K562 (cell line): Measurements from ENCODE around the gene RRAD. TPM values are rescaled to one million over a fixed set of nuclear protein-coding genes. Genes with fewer than 3 reads are reported as not detected.

Experiments
- ARNT ChIP-seq, 2 experiments: fragments of 450-650 bp; IDR thresholded peaks; 2 replicates each; pipeline ENCODE4 v1.6.1; 2016; ENCODE audit warnings: mild to moderate bottlenecking in 1 of 2
- COPS2 ChIP-seq: fragments of 450-650 bp; conservative IDR thresholded peaks from 2 replicates; pipeline ENCODE4 v1.6.1; 2016; ENCODE audit warnings: mild to moderate bottlenecking, moderate library complexity
- CTCF ChIP-seq, 3 experiments: IDR thresholded peaks in 2 of 3; conservative IDR thresholded peaks in 1 of 3; 2 replicates each; pipeline ENCODE4 v1.5.1; 2011 to 2012; ENCODE audit warnings: low read length in 3 of 3, mild to moderate bottlenecking in 3 of 3, control low read depth in 2 of 3, improper control_type of control experiment in 1 of 3, inconsistent platforms in 1 of 3, low read depth in 1 of 3, mixed read lengths in 1 of 3, moderate library complexity in 1 of 3; ENCODE audit not compliant: insufficient read depth in 2 of 3
- ETV6 ChIP-seq, 3 experiments: fragments of 150-350 bp in 1 of 3; sonication (generic) in 1 of 3; formaldehyde crosslinking in 1 of 3; IDR thresholded peaks; 2 replicates each; pipeline versions ENCODE4 v1.6.1 to v1.8.0; 2014 to 2022; ENCODE audit warnings: borderline replicate concordance in 2 of 3, low read depth in 2 of 3, antibody characterized with exemption in 1 of 3, low read length in 1 of 3, mild to moderate bottlenecking in 1 of 3, missing genetic modification reagents in 1 of 3
- KLF10 ChIP-seq: fragments of 250-450 bp; sonication (Bioruptor Pico); IDR thresholded peaks from 2 replicates; pipeline ENCODE4 v1.6.1; 2021; ENCODE audit warnings: matching md5 sums
- MTA3 ChIP-seq: fragments of 450-650 bp; formaldehyde crosslinking; IDR thresholded peaks from 2 replicates; pipeline ENCODE4 v1.6.1; 2017; ENCODE audit warnings: mild to moderate bottlenecking, borderline replicate concordance
- RB1 ChIP-seq: fragments of 450-650 bp; IDR thresholded peaks from 2 replicates; pipeline ENCODE4 v1.6.1; 2017; ENCODE audit warnings: low read depth, mild to moderate bottlenecking
- RBBP5 ChIP-seq: fragments of 200-600 bp; sonication (generic); IDR thresholded peaks from 2 replicates; pipeline ENCODE4 v1.6.1; 2012; ENCODE audit warnings: borderline replicate concordance, mild to moderate bottlenecking, low read length, control low read depth, inconsistent platforms; ENCODE audit not compliant: insufficient read depth, poor library complexity, severe bottlenecking
- SFPQ ChIP-seq: fragments of 200-400 bp; formaldehyde crosslinking; IDR thresholded peaks from 2 replicates; pipeline ENCODE4 v1.6.1; 2017; ENCODE audit warnings: mild to moderate bottlenecking, low read depth, low read length, moderate library complexity
- TBL1XR1 ChIP-seq, 2 experiments: IDR thresholded peaks; 2 replicates each; pipeline ENCODE4 v1.6.1; 2012; ENCODE audit warnings: improper control_type of control experiment in 2 of 2, low read length in 2 of 2, mild to moderate bottlenecking in 1 of 2
- TCF3 ChIP-seq: sonication (generic); formaldehyde crosslinking; IDR thresholded peaks from 2 replicates; pipeline ENCODE4 v1.4.0; 2020; ENCODE audit warnings: mild to moderate bottlenecking, missing genetic modification reagents
- THRA ChIP-seq: fragments of 450-650 bp; IDR thresholded peaks from 2 replicates; pipeline ENCODE4 v1.6.1; 2017; ENCODE audit warnings: mild to moderate bottlenecking, moderate library complexity
- XRCC5 ChIP-seq: fragments of 200-400 bp; formaldehyde crosslinking; IDR thresholded peaks from 2 replicates; pipeline ENCODE4 v1.6.1; 2017; ENCODE audit warnings: low read depth, mild to moderate bottlenecking, low read length
- ZFX ChIP-seq: sonication (generic); formaldehyde crosslinking; IDR thresholded peaks from 2 replicates; pipeline ENCODE4 v1.8.0; 2022; ENCODE audit warnings: mild to moderate bottlenecking, missing genetic modification reagents, moderate library complexity
- ZNF449 ChIP-seq: fragments of 250-450 bp; sonication (Bioruptor Pico); IDR thresholded peaks from 2 replicates; pipeline ENCODE4 v1.8.0; 2022; ENCODE audit warnings: moderate library complexity, mild to moderate bottlenecking, inconsistent platforms
- ZNF511 ChIP-seq: sonication (generic); formaldehyde crosslinking; IDR thresholded peaks from 2 replicates; pipeline ENCODE4 v1.8.0; 2022; ENCODE audit warnings: mild to moderate bottlenecking, missing genetic modification reagents
- ZNF740 ChIP-seq, 3 experiments: fragments of 200-800 bp in 1 of 3; sonication (Bioruptor generic) in 1 of 3; sonication (generic) in 1 of 3; formaldehyde crosslinking in 1 of 3; IDR thresholded peaks; 2 replicates each; pipeline versions ENCODE4 v1.6.1 to v1.8.0; 2016 to 2022; ENCODE audit warnings: mild to moderate bottlenecking in 2 of 3, missing compliant biosample characterization in 2 of 3, missing genetic modification characterization in 2 of 3, missing genetic modification reagents in 1 of 3
- polyA plus RNA-seq, 8 experiments: library from polyadenylated mRNA; depleted of rRNA in 4 of 8; stranded (reverse) in 5 of 8; unstranded in 3 of 8; fragments of >200 nt; fragmentation: Nextera tagmentation in 2 of 8; fragmentation: Illumina TruSeq in 1 of 8; extraction: Ambion mirVana in 2 of 8; extraction: Trizol in 1 of 8; gene quantifications; 2 replicates each; pipeline versions ENCODE4 v1.2.1 to v1.2.3, GENCODE V29; 2011 to 2014; ENCODE audit warnings: inconsistent platforms in 1 of 8, missing spikeins in 1 of 8
- total RNA-seq, 7 experiments: library from RNA; depleted of rRNA in 6 of 7; stranded (reverse); fragments of >200 nt in 6 of 7; fragmentation: Illumina TruSeq in 2 of 7; extraction: Trizol in 2 of 7; gene quantifications; 2 replicates each; pipeline versions ENCODE4 v1.2.1 to v1.2.3, GENCODE V29; 2011 to 2021; ENCODE audit warnings: low replicate concordance in 1 of 7

Gene RRAD
- total and polyA plus RNA-seq, 9 of the 15 experiments (the other 6 are each of a cell fraction or from before 2014, with no cell fraction given) = 0.09 to 0.20 (median 0.13) TPM; not detected in 5

GRCh38 chr16:66894948-66895688, 30.2 kb downstream of the RRAD start (continued):
- TF ChIP-seq CTCF (IDR thresholded peaks at IDR 0.05 in 2 of 3, conservative IDR thresholded peaks at IDR 0.05 in 1 of 3; ENCODE audit: insufficient read depth in 2 of 3, low read depth in 1 of 3, low read length in 3 of 3) (peak; percentile 95 to 99 (median 96)), ARNT (IDR thresholded peaks at IDR 0.05) (no peak), ETV6 (IDR thresholded peaks at IDR 0.05; ENCODE audit: borderline replicate concordance in 1 of 2, low read depth in 2 of 2, low read length in 1 of 2) (no peak), ETV6 (CRISPR knock-in tag; IDR thresholded peaks at IDR 0.05; ENCODE audit: borderline replicate concordance) (no peak), SFPQ (no peak), KLF10 (CRISPR knock-in tag) (no peak), THRA (no peak), ZNF511 (CRISPR knock-in tag) (peak; percentile 32; the same call in 1 of the 2 replicates), MTA3 (peak; percentile 46; the same call in 1 of the 2 replicates), RBBP5 (no peak), ZFX (CRISPR knock-in tag) (peak; percentile 59), ZNF740 (CRISPR knock-in tag; IDR thresholded peaks at IDR 0.05) (no peak), ZNF740 (tag; IDR thresholded peaks at IDR 0.05) (no peak), RB1 (peak; percentile 81; the same call in 1 of the 2 replicates), ZNF449 (CRISPR knock-in tag) (no peak), XRCC5 (peak; percentile 38; the same call in 1 of the 2 replicates), COPS2 (no peak), TCF3 (CRISPR knock-in tag) (no peak), TBL1XR1 (IDR thresholded peaks at IDR 0.05; ENCODE audit: low read length in 2 of 2) (no peak)
